GM12892 (cell line): ENCODE data around the gene FAM107B. TPM values are rescaled to one million over a fixed set of nuclear protein-coding genes. Genes with fewer than 3 reads are reported as not detected.
"Not testable (repeated sequence)": the region's sequence is repeated elsewhere in the genome, so short reads cannot be mapped to it uniquely, and the experiment has no call there.

Experiments
- DNase-seq: peaks from one replicate; pipeline ENCODE4 v3.0.0; 2011; ENCODE audit not compliant: insufficient read length
- FAIRE-seq: peaks from 2 replicates; lab custom pipeline; 2011; peaks lifted over from hg19 to GRCh38; lab: Jason Lieb, UNC
- POLR2A ChIP-seq: IDR thresholded peaks from 2 replicates; pipeline ENCODE4 v1.6.1; 2011; ENCODE audit warnings: low read depth, low read length, control low read depth
- POLR2AphosphoS5 ChIP-seq: IDR thresholded peaks from 2 replicates; pipeline ENCODE4 v1.6.1; 2011; ENCODE audit warnings: low read depth, low read length, control low read depth
- TAF1 ChIP-seq: IDR thresholded peaks from 2 replicates; pipeline ENCODE4 v1.6.1; 2011; ENCODE audit warnings: low read depth, mild to moderate bottlenecking, control low read depth, low read length, borderline replicate concordance
- polyA plus RNA-seq: library from polyadenylated mRNA; unstranded; fragments of >200 nt; gene quantifications from one replicate; pipeline ENCODE4 v1.2.1, GENCODE V29; 2012; ENCODE audit warnings: missing spikeins, inconsistent platforms; ENCODE audit not compliant: missing spikeins

Gene FAM107B
- polyA plus RNA-seq: 70.3 TPM

- no peak for TF ChIP-seq POLR2AphosphoS5
- TF ChIP-seq POLR2A: no peak
- no peak for TF ChIP-seq TAF1
- no peak for FAIRE-seq
- no peak for DNase-seq
Observed at GRCh38 chr10:14774797-14775196, at the start of gene FAM107B. Gene FAM107B (minus strand): TSS chr10:14774897. CDS start chr10:14774663, 234 bp downstream.

DNA sequence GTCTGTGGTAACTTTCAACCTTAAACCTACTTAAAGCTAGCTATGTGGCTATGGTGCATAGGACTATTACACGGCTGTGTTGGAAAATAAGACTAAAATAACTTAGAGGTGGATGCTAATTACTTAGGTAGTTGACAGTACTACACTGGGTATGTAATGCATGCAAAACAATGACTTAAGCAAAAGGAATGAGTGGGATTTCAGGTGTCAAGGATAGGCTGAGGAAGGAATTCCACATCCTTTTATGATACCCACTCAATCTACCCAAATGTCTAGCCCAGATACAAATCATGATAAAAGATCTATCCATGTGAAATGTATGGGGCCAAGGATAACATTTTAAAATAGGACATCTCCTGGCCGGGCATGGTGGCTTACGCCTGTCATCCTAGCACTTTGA, 49.3 kb upstream of the FAM107B start:
- no peak for DNase-seq
- no peak for FAIRE-seq
- TF ChIP-seq POLR2AphosphoS5: no peak
- TF ChIP-seq TAF1: no peak
- TF ChIP-seq POLR2A: no peak

- no peak for FAIRE-seq
- TF ChIP-seq POLR2AphosphoS5 (no peak), POLR2A (no peak), TAF1 (no peak)
Observed at GRCh38 chr10:14822879-14823755, 48.4 kb upstream of the FAM107B start.

GRCh38 chr10:14821635-14822375, 47.1 kb upstream of the FAM107B start:
- DNase-seq (no peak), FAIRE-seq (no peak)
- TF ChIP-seq POLR2AphosphoS5: no peak
- no peak for TF ChIP-seq TAF1
- TF ChIP-seq POLR2A: no peak

More at GRCh38 chr10:14822879-14823755, 48.4 kb upstream of the FAM107B start:
- peak; percentile 29 for DNase-seq

DNA sequence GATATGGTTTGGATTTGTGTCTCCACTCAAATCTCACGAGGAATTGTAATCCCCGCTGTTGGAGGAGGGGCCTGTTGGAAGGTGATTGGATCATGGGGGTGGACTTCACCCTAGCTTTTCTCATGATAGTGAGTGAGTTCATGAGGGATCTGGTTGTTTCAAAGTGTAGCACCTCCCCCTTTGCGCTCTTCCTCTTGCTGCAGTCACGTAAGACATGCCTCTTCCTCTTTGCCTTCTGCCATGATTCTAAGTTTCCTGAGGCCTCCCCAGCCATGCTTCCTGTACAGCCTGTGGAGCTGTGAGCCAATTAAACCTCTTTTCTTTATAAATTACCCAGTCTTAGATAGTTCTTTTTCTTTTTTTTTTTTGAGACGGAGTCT, 46.1 kb upstream of the FAM107B start:
- FAIRE-seq (no peak), DNase-seq (no peak)
- TF ChIP-seq POLR2AphosphoS5 (no peak), TAF1 (no peak), POLR2A (no peak)

DNA sequence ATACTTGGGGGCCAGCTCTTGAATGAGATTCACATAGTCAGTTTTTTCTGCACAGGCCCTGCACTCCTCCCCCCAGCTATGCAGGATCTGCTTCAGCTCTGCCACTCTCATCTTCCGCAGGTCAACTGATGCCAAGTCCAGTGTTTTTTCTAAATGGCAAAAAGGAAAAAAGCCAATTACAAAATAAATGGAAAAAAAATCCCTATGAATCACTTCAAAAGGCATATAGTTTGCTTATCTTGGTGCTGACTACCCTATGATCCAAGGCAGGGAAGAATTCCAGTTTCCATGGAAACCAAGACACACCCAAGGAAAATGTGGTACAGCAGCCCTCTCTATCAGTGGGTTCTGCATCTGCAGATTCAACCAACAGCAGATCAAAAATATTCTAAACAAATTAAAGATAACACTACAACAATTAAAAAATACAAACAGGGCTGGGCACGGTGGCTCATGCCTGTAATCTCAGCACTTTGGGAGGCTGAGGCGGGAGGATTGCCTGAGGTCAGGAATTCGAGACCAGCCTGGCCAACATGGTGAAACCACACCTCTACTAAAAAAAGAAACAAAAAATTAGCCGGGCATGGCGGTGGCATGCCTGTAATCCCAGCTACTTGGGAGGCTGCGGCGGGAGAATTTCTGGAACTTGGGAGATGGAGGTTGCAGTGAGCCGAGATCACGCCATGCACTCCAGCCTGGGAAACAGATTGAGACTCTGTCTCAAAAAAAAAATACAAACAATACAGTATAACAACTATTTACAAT, 45.5 kb upstream of the FAM107B start:
- no peak for DNase-seq
- TF ChIP-seq POLR2A (no peak), TAF1 (no peak), POLR2AphosphoS5 (no peak)
- FAIRE-seq: no peak

DNA sequence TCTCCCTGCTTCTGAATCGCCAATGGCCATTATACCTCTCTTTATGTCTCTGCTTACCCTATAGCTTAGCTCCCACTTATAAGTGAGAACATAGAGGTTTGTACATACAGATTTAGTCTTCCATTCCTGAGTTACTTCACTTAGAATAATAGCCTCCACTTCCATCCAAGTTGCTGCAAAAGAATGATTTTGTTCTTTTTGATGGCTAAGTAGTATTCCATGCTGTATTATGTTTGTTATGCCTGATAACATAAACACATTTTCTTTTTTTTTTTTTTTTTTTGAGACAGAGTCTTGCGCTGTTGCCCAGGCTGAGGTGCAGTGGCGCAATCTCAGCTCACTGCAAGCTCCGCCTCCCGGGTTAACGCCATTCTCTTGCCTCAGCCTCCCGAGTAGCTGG, 42.0 kb upstream of the FAM107B start:
- FAIRE-seq, DNase-seq: not testable (repeated sequence)

- no peak for TF ChIP-seq POLR2AphosphoS5
- TF ChIP-seq POLR2A: no peak
- TF ChIP-seq TAF1: no peak
- FAIRE-seq (no peak), DNase-seq (no peak)
Observed at GRCh38 chr10:14815681-14816080, 41.0 kb upstream of the FAM107B start.

DNA sequence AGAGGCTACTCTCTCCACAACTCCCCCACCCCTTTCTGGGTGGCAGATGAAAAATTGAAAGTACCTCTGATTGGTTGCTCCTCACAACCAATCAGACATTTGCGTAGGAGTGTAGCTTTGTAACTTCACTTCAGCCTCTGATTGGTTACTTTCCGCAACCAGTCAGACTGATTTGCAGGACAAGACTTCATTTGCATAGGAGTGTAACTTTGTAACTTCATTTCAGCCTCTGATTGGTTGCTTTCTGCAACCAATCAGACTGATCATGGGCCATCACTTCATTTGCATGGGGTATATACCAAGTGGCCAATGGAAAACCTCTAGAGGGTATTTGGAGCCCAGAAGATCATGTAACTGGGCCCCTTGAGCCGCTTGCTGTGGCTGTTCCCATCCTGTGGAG, 37.6 kb upstream of the FAM107B start:
- FAIRE-seq (no peak), DNase-seq (no peak)
- TF ChIP-seq TAF1 (no peak), POLR2AphosphoS5 (no peak), POLR2A (no peak)

- TF ChIP-seq POLR2AphosphoS5: no peak
- FAIRE-seq (no peak), DNase-seq (no peak)
Observed at GRCh38 chr10:14810969-14811953, 36.6 kb upstream of the FAM107B start.

GRCh38 chr10:14806318-14806717, 31.6 kb upstream of the FAM107B start:
- FAIRE-seq: no peak
- DNase-seq: no peak
- TF ChIP-seq POLR2AphosphoS5 (no peak), TAF1 (no peak), POLR2A (no peak)
